Ovary (tissue), 9 donors: ENCODE results near the gene LIPC. TPM values are rescaled to one million over a fixed set of nuclear protein-coding genes. Genes with fewer than 3 reads are reported as not detected.

Experiments used
- DNase-seq, 5 donors: peaks; one replicate each; pipeline ENCODE4 v3.0.0-alpha.2; 2019 to 2020
- H3K27ac ChIP-seq, 2 donors: fragments of 200-600 bp; one replicate each; pipeline versions ENCODE4 v1.5.1 to v1.8.0; 2019 to 2022
- H3K27me3 ChIP-seq: fragments of 200-600 bp; one replicate; pipeline ENCODE4 v1.8.0; 2022
- H3K36me3 ChIP-seq: fragments of 200-600 bp; sonication (generic); one replicate; pipeline ENCODE4 v1.5.1; 2019
- H3K4me1 ChIP-seq: one replicate; pipeline ENCODE4 v1.8.1; 2013; ENCODE audit warnings: mild to moderate bottlenecking, moderate library complexity; ENCODE audit not compliant: insufficient read depth
- H3K4me3 ChIP-seq: fragments of 200-600 bp; sonication (generic); one replicate; pipeline ENCODE4 v1.5.1; 2017
- H3K9me3 ChIP-seq, 2 donors: fragments of 200-600 bp in 1 of 2; sonication (generic) in 1 of 2; one replicate each; pipeline versions ENCODE4 v1.5.1 to v1.8.1; 2013 to 2019; ENCODE audit warnings: mild to moderate bottlenecking in 1 of 2, moderate library complexity in 1 of 2
- CTCF ChIP-seq, 3 donors: fragments of 450-650 bp in 2 of 3; fragments of 200-600 bp in 1 of 3; IDR thresholded peaks; one replicate each; pipeline versions ENCODE4 v1.5.1 to v1.8.0; 2016 to 2022; ENCODE audit warnings: antibody characterized with exemption in 3 of 3, mild to moderate bottlenecking in 1 of 3
- EP300 ChIP-seq: sonication (generic); formaldehyde crosslinking; IDR thresholded peaks from one replicate; pipeline ENCODE4 v1.6.1; 2017; ENCODE audit warnings: antibody characterized with exemption
- POLR2A ChIP-seq: fragments of 450-650 bp; IDR thresholded peaks from one replicate; pipeline ENCODE4 v1.6.1; 2017; ENCODE audit warnings: antibody characterized with exemption, mild to moderate bottlenecking, moderate library complexity
- WGBS, 3 donors: extraction: QIAGEN DNeasy Blood & Tissue Kit in 1 of 3; methylation state at CpG; one replicate each; pipeline versions ENCODE4 v1.1.5 to v1.1.7; 2013 to 2017; 5-methylcytosine and 5-hydroxymethylcytosine counted together
- intact Hi-C, 4 donors: fragments of 100-400 bp; cut with DNase I; formaldehyde crosslinking; loops; one replicate each; pipeline versions ENCODE4 v1.11.0 to v1.15.1; 2022 to 2023
- polyA plus RNA-seq, 2 donors: library from polyadenylated mRNA; stranded (reverse); fragments of 200-250 nt in 1 of 2; fragments of 350-450 nt in 1 of 2; fragmentation: Illumina TruSeq in 1 of 2; extraction: RNeasy Lipid Tissue Mini Kit (QIAGEN cat#74804) in 1 of 2; gene quantifications; one replicate each; pipeline ENCODE4 v1.2.3, GENCODE V29; 2013 to 2014
- total RNA-seq, 7 donors: library from RNA; depleted of rRNA in 2 of 7; stranded (reverse); fragments of >200 nt in 2 of 7; fragmentation: NEBNext Ultra II Directional in 3 of 7; extraction: Animal tissue kit (Norgen Biotek cat#: 25700) in 3 of 7; gene quantifications; one replicate each; pipeline versions ENCODE4 v1.1.0 to v1.2.4, GENCODE V29; 2016 to 2023
- donor health status: DM: no; HTN: no; CAD: no; lungs with moderate emphysema.
- donor health status: DM: no; HTN: no; CAD: no.
- donor health status: Bipolar disorder and iron deficiency.
- donor health status: DM: yes; HTN: yes; CAD: no.
- donor health status: DM: no; HTN: no; CAD: no.
- donor health status: DM: yes; HTN: yes; CAD: no.

The LIPC gene
- total and polyA plus RNA-seq, 9 donors, result 0.28 to 1.1 (median 0.72) TPM

GRCh38 chr15:58396181-58396580 lies 35.6 kb upstream of the LIPC start:
- Histone ChIP-seq H3K4me1 (no peaks in the 10 kb centered on the region), H3K9me3 (no peaks in the 10 kb centered on the region), H3K27ac (no peak overlapping the region), H3K36me3 (no peaks in the 10 kb centered on the region), H3K27me3 (no peaks in the 10 kb centered on the region), H3K4me3 (no peak overlapping the region)
- intact Hi-C loops, result no loop called here
- DNase-seq, result no peak
- WGBS, 3 donors, result 51 to 57% (median 51%) methylated on average over 3 of the region's 3 CpGs
- no peak for TF ChIP-seq CTCF (IDR thresholded peaks at IDR 0.05)
- no peak for TF ChIP-seq POLR2A
- no peak for TF ChIP-seq EP300

- DNase-seq, result no peak
- Histone ChIP-seq H3K9me3 (no peaks in the 10 kb centered on the region), H3K4me1 (no peaks in the 10 kb centered on the region), H3K27ac (no peak overlapping the region), H3K36me3 (no peaks in the 10 kb centered on the region), H3K4me3 (no peak overlapping the region), H3K27me3 (no peaks in the 10 kb centered on the region)
- TF ChIP-seq POLR2A (no peak), CTCF (IDR thresholded peaks at IDR 0.05) (no peak), EP300 (no peak)
- WGBS, 3 donors, result 60 to 67% (median 63%) methylated on average over 1 of the region's 1 CpG
- intact Hi-C loops, result no loop called here
Observed at GRCh38 chr15:58398071-58398470, 33.7 kb upstream of the LIPC start.

GRCh38 chr15:58398643-58399042 lies 33.1 kb upstream of the LIPC start:
- H3K9me3 ChIP-seq, result no peaks in the 10 kb centered on the region
- H3K4me3 ChIP-seq, result no peak overlapping the region
- H3K27ac ChIP-seq, result no peak overlapping the region
- H3K4me1 ChIP-seq, result no peaks in the 10 kb centered on the region
- no peaks in the 10 kb centered on the region for H3K36me3 ChIP-seq
- no peak for DNase-seq
- no peak for TF ChIP-seq CTCF (IDR thresholded peaks at IDR 0.05)
- no peak for TF ChIP-seq POLR2A
- TF ChIP-seq EP300, result no peak
- whole genome bisulfite sequencing, 3 donors, result 81 to 94% (median 92%) methylated on average over 6 of the region's 6 CpGs
- no peaks in the 10 kb centered on the region for H3K27me3 ChIP-seq
- intact Hi-C loops, result no loop called here

- no peak overlapping the region for H3K27ac ChIP-seq
- H3K36me3 ChIP-seq, result no peaks in the 10 kb centered on the region
- TF ChIP-seq CTCF (IDR thresholded peaks at IDR 0.05), result no peak
- TF ChIP-seq POLR2A, result no peak
- TF ChIP-seq EP300, result no peak
- no peaks in the 10 kb centered on the region for H3K9me3 ChIP-seq
- DNase-seq, result no peak
- H3K27me3 ChIP-seq, result no peaks in the 10 kb centered on the region
- no peak overlapping the region for H3K4me3 ChIP-seq
- WGBS, 3 donors, result 67 to 72% (median 69%) methylated on average over 4 of the region's 4 CpGs
- no peaks in the 10 kb centered on the region for H3K4me1 ChIP-seq
- intact Hi-C loops, result no loop called here
Observed at GRCh38 chr15:58399739-58400138, 32.1 kb upstream of the LIPC start.

- intact Hi-C loops, result no loop called here
- whole genome bisulfite sequencing, 3 donors, result 80 to 91% (median 84%) methylated on average over 6 of the region's 6 CpGs
- Histone ChIP-seq H3K36me3 (no peaks in the 10 kb centered on the region), H3K9me3 (no peaks in the 10 kb centered on the region), H3K4me1 (no peaks in the 10 kb centered on the region), H3K27ac (no peak overlapping the region), H3K4me3 (no peak overlapping the region), H3K27me3 (no peaks in the 10 kb centered on the region)
- no peak for TF ChIP-seq EP300
- TF ChIP-seq CTCF (IDR thresholded peaks at IDR 0.05), result no peak
- TF ChIP-seq POLR2A, result no peak
- DNase-seq, result no peak
Observed at GRCh38 chr15:58401276-58401675, 30.5 kb upstream of the LIPC start.
